ENCODE data around the gene ZSCAN5A. TPM values are rescaled to one million over a fixed set of nuclear protein-coding genes. Genes with fewer than 3 reads are reported as not detected.
"Not testable (repeated sequence)": the region's sequence is repeated elsewhere in the genome, so short reads cannot be mapped to it uniquely, and the experiment has no call there.

The ZSCAN5A gene
- total RNA-seq, 1 donor from 2014 or later, result 10.8 TPM

DNA sequence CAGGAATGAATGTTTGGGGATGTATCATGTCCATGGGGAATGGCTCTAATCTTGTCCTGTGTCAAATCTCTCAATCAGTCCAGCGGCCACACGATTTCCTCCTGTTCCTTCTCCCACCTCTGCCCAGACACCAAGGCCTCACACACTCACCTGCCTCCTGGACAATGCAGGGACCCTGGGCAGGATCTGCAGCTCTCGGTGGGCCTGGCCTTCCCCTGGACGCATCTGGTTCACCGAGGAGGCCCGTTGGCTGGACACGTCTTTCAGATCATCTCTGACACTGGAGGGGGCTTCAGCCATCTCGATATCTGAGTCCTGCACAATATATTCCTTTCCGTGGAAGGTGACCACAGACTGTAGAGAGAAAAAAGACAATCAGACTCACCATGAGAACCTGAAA, 91.2 kb downstream of the ZSCAN5A start:
- peaks cover 2% of the 10 kb centered on the region for H3K4me1 Mint-ChIP-seq
- no peaks in the 10 kb centered on the region for H3K36me3 Mint-ChIP-seq (ENCODE audit: low read depth)
- DNase-seq, result no peak
- H3K9me3 Mint-ChIP-seq, result no peaks in the 10 kb centered on the region
- H3K27me3 Mint-ChIP-seq, result no peaks in the 10 kb centered on the region
- H3K27ac Mint-ChIP-seq, result no peak overlapping the region
- intact Hi-C loops (cut with micrococcal nuclease), result no loop called here
- no peak overlapping the region for H3K4me3 Mint-ChIP-seq

DNA sequence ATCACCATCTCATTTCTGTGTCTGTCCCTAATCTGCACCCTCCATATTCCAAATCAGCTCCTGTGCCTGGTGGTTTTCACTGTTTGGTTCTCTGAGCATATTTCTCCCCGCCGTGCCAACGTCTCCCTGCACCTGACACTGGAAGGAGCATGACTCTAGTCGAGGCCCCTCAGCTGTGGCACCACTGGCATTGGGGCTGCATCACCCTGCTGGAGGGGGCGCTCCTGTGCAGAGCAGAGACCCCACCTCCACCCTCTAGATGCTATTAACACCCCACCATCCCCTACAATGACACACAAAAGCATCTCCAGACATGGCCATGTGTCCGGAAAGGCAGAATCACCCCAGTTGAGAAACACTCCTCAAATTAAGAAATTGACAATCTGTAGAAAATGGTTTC, 91.7 kb downstream of the ZSCAN5A start:
- H3K27me3 Mint-ChIP-seq, result peaks cover 3% of the 10 kb centered on the region
- intact Hi-C loops (cut with micrococcal nuclease), result no loop called here
- no peak for DNase-seq
- H3K4me3 Mint-ChIP-seq, result no peak overlapping the region
- no peak overlapping the region for H3K27ac Mint-ChIP-seq
- no peaks in the 10 kb centered on the region for H3K9me3 Mint-ChIP-seq
- no peaks in the 10 kb centered on the region for H3K36me3 Mint-ChIP-seq (ENCODE audit: low read depth)
- peaks cover 4% of the 10 kb centered on the region for H3K4me1 Mint-ChIP-seq

DNA sequence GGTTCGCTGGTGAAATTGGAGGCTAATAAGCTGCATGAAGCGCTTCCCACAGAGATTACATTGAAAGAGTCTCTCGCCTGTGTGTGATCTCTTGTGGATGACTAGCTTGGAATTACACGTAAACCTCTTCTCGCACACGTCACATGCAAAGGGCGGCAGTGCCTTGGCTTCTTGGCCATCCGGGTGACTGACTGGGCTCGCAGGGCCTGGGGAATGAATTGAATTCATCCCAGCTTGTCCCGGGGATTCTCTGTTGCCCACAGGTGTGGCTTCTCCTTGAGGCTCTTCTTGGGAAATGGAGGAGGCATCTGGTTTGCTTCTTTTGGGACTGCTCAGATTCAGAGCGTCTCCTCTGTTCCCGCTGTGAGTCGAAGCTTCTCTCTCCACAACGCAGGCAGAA, 92.8 kb downstream of the ZSCAN5A start:
- Mint-ChIP-seq H3K36me3 (ENCODE audit: low read depth) (no peaks in the 10 kb centered on the region), H3K4me1 (peaks cover 4% of the 10 kb centered on the region), H3K9me3 (no peaks in the 10 kb centered on the region), H3K27me3 (peaks cover 5% of the 10 kb centered on the region), H3K4me3 (no peak overlapping the region), H3K27ac (no peak overlapping the region)
- no peak for DNase-seq
- intact Hi-C loops (cut with micrococcal nuclease), result no loop called here

DNA sequence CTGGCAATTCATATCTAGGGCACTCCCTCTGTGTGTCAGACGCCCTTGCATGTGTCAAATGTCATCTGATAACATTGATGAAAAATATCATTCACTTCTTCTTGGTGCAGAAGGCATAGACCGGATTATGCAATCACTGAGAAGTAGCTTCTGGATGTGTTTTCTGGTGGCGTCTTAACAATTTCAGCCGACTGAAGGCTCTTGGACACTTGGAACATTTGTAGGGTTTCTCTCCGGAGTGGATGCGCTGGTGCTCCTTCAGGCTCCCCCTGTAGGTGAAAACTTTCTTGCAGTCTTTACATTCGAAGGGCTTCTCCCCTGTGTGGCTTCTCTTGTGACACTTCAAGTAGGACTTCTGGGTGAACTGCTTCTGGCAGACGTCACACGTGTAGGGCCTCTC, 93.2 kb downstream of the ZSCAN5A start:
- H3K27ac Mint-ChIP-seq; H3K36me3 Mint-ChIP-seq (ENCODE audit: low read depth); intact Hi-C loops (cut with micrococcal nuclease); H3K4me1 Mint-ChIP-seq; H3K4me3 Mint-ChIP-seq; H3K9me3 Mint-ChIP-seq; H3K27me3 Mint-ChIP-seq; DNase-seq: not testable (repeated sequence)

DNA sequence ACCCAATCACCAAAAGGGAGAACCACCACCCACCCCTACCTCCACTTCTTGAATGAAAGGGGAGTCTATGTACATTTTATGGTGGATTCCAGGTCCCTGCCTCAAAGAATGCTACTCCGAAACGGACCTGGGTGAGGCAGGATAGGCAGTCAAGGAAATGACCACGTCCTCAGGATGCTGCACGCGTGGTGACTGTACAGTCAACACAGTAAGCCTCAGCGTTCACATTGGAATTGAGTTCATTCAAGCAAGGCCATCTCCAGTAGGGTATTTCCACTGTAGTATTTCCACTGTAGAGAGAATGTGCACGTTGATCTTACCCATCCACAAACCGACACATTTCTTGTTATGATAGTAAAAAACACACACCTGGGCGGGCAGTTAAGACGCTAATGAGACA, 95.7 kb downstream of the ZSCAN5A start:
- Mint-ChIP-seq H3K36me3 (ENCODE audit: low read depth) (no peaks in the 10 kb centered on the region), H3K4me1 (peaks cover 4% of the 10 kb centered on the region), H3K4me3 (no peak overlapping the region), H3K27me3 (peaks cover 7% of the 10 kb centered on the region), H3K9me3 (no peaks in the 10 kb centered on the region), H3K27ac (no peak overlapping the region)
- intact Hi-C loops (cut with micrococcal nuclease), result no loop called here
- no peak for DNase-seq

DNA sequence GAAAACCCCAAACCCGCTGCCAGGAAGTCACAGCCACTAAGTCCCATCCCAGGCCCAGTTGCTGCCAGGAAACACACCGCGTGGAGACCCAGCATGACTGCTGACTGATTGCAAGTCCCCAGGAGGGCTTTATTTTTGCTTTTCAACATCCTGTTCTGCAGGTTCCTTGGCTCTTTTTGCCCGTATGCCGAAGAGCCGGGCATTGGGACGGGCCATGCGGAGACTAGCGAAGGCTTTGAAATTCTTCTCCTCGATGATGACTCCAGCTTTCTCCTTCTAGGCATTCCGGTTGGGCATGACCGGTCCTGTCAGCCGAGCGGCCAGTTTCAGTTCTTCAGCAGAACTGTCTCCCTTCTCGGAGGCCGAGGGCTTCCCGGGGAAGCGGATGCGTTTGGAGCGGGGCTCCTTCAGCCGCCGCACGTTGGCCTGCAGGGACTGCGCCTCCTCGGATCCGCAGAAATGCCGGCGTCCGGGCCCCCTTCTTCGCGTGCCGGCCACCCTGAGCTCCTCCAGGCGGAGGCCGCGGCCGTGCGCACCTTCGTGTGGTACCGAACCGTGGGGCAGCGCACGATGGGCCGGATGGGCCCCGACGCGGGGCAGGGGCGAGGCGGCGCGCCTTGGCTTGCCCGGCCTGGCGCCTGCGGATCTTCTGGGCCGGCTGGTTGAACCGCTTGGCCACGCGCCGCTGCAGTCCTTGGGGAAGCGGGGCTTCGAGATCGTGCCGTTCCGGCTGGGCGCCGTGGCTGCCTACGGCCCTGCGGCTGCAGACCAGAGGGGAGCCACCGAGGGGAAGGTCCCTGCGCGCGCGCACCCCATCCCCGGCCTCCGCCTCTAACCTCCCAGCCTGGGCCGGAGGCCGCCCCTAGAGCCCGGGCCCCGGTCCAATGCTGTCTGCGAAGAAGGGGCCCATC, 97.3 kb downstream of the ZSCAN5A start:
- intact Hi-C loops (cut with micrococcal nuclease), result no loop called here

DNA sequence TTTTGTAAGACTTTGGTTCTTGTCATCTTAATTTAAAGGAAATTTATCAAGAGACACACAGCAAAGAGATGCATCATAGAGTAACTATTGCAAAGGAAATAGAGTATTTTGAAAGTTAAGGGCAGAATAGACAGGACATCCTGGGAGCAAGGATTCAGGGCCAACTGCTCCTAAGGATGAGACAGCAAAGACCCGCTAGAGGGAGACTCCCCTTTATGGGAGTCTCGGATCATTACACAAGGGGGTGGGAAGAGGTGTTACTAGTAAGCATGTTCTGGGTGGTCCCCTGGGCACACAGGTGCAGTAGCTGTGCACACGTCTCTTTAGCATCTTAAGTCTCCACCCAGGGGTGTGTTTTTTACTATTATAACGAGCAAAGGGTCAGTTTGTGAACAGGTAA, 102.9 kb downstream of the ZSCAN5A start:
- no peak overlapping the region for H3K27ac Mint-ChIP-seq
- peaks cover under 1% of the 10 kb centered on the region for H3K27me3 Mint-ChIP-seq
- intact Hi-C loops (cut with micrococcal nuclease), result no loop called here
- H3K4me1 Mint-ChIP-seq, result no peaks in the 10 kb centered on the region
- H3K36me3 Mint-ChIP-seq (ENCODE audit: low read depth), result no peaks in the 10 kb centered on the region
- no peak for DNase-seq
- no peak overlapping the region for H3K4me3 Mint-ChIP-seq
- H3K9me3 Mint-ChIP-seq, result no peaks in the 10 kb centered on the region

More for the DNA sequence above, 97.3 kb downstream of the ZSCAN5A start:
- Mint-ChIP-seq H3K9me3 (no peaks in the 10 kb centered on the region), H3K27me3 (peaks cover 7% of the 10 kb centered on the region), H3K4me1 (peaks cover 4% of the 10 kb centered on the region), H3K4me3 (peak overlapping the region; percentile 34), H3K27ac (no peak overlapping the region), H3K36me3 (ENCODE audit: low read depth) (no peaks in the 10 kb centered on the region)
- DNase-seq, result peak; percentile 57

DNA sequence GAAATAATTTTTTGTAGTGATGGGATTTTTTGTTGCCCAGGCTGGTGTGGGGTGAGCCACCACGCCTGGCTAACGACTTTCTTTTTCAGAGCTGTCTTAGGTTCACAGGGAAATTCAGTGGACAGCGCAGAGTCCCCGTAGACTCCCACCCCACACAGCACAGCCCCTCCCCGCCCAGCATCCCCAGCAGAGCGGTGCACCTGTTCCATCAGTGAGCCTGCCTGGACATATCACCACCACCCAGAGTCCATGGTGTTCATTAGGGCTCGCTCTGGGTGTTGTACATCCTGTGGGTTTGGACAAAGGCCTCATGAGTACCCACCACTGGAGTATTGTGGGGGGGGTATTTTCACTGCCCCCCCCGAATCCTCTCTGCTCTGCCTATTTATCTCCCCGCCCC, 104.6 kb downstream of the ZSCAN5A start:
- H3K4me1 Mint-ChIP-seq; H3K36me3 Mint-ChIP-seq (ENCODE audit: low read depth); DNase-seq; H3K4me3 Mint-ChIP-seq; intact Hi-C loops (cut with micrococcal nuclease); H3K9me3 Mint-ChIP-seq; H3K27me3 Mint-ChIP-seq; H3K27ac Mint-ChIP-seq: not testable (repeated sequence)

DNA sequence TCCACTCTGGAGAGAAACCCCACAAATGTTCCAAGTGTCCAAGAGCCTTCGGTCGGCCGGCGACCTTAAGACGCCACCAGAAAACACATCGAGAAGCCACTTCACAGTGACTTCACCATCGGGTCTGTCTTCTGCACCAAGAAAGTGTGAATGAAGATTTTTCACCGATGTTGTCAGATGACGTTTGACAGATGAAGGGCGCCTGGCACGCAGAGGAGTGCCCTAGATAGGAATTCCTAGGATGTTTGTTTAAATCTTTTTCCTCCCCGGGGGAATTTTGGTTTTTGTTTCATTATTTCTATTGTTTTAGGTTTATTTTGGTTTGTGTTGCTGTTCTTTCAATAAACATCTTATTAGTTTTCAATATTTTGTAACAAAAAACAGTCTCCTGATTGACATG, 105.5 kb downstream of the ZSCAN5A start:
- Mint-ChIP-seq H3K4me3 (no peak overlapping the region), H3K9me3 (no peaks in the 10 kb centered on the region)

DNA sequence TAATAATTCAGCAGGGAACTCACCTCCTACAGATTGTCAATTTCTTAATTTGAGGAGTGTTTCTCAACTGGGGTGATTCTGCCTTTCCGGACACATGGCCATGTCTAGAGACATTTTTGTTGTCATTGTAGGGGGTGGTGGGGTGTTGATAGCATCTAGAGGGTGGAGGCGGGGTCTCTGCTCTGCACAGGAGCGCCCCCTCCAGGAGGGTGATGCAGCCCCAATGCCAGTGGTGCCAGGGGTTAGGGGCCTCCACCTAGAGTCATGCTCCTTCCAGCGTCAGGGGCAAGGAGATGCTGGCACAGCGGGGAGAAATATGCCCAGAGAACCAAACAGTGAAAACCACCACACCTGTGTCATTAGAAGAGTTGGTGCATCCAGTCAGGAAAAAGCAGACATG, 107.1 kb downstream of the ZSCAN5A start:
- intact Hi-C loops (cut with micrococcal nuclease); H3K4me3 Mint-ChIP-seq; H3K9me3 Mint-ChIP-seq; DNase-seq; H3K4me1 Mint-ChIP-seq; H3K27me3 Mint-ChIP-seq; H3K27ac Mint-ChIP-seq; H3K36me3 Mint-ChIP-seq (ENCODE audit: low read depth): not testable (repeated sequence)

More for the DNA sequence above, 105.5 kb downstream of the ZSCAN5A start:
- DNase-seq, result no peak
- intact Hi-C loops (cut with micrococcal nuclease), result no loop called here
- Mint-ChIP-seq H3K27ac (no peak overlapping the region), H3K36me3 (ENCODE audit: low read depth) (no peaks in the 10 kb centered on the region), H3K27me3 (no peaks in the 10 kb centered on the region), H3K4me1 (no peaks in the 10 kb centered on the region)

DNA sequence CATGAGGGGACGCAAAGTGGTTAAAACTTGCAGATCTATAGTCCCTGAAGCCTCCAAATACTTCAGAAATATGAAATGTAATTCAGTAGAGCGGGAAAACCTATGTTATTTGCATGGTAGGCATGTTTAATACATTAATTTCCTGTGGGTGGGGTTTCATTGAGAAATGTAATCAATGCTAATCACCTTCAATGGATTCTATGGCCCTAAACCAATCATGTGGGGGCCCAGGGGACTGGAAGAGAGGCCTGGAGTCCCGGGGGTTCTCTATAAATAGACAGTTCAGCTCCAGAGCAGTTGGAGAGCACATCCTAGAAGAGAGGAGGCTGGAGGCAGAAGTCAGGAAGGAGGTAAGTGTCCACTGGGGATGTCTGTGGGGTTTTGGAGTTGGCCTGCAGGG, 112.7 kb downstream of the ZSCAN5A start, which contains the start of gene ZSCAN5C:
Gene ZSCAN5C (plus strand): TSS at position 301 of the 400 bp plus-strand sequence. CDS start 3,641 bp downstream, outside the sequence.
- Mint-ChIP-seq H3K9me3 (no peaks in the 10 kb centered on the region), H3K4me3 (no peak within 1 kb of the TSS), H3K27me3 (no peaks in the 10 kb centered on the region), H3K36me3 (ENCODE audit: low read depth) (no peaks in the 10 kb centered on the region), H3K4me1 (no peaks in the 10 kb centered on the region), H3K27ac (no peak within 1 kb of the TSS)
- no peak for DNase-seq
- intact Hi-C loops (cut with micrococcal nuclease), result no loop called here

DNA sequence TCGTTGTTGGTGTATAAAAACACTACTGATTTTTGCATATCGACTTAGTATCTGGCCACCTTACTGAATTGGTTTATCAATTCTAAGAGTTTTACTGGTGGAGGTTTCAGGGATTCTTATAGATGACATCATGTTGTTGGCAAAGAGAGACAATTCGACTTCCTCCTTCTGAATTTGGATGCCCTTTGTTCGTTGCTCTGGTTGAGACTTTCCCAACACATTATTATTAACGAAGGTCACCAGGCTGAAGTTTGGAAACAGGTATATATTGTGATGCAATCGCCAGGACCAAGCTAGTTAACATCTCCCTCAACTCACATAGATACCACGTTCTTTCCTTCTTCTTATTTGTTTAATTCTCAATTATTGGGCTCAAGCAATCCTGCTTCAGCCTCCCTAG, 115.0 kb downstream of the ZSCAN5A start:
- intact Hi-C loops (cut with micrococcal nuclease), result no loop called here
- no peak overlapping the region for H3K27ac Mint-ChIP-seq
- no peaks in the 10 kb centered on the region for H3K9me3 Mint-ChIP-seq
- no peaks in the 10 kb centered on the region for H3K27me3 Mint-ChIP-seq
- H3K4me1 Mint-ChIP-seq, result no peaks in the 10 kb centered on the region
- H3K36me3 Mint-ChIP-seq (ENCODE audit: low read depth), result no peaks in the 10 kb centered on the region
- H3K4me3 Mint-ChIP-seq, result no peak overlapping the region
- no peak for DNase-seq

DNA sequence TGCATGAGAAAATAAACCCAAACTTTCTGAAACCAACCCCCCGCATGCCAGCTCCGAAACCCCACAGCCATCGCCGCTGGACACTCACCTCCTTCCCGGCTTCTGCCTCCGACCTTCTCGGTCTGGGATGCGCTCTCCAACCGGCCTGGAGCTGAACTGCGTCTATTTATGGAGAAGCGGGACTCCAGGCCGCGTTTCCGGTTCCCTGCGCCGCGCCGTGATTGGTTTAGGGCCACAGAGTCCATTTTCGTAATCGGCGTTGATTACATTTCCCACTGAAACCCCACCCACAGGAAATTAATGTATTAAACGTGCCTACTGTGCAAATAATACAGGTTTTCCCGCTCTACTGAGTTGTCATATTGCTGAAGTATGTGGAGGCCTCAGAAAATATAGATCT, 117.0 kb downstream of the ZSCAN5A start, which contains the start of gene ZSCAN5B:
Gene ZSCAN5B (minus strand): TSS at position 138 of the 400 bp plus-strand sequence. CDS start 4,731 bp downstream, outside the sequence.
- H3K27me3 Mint-ChIP-seq; intact Hi-C loops (cut with micrococcal nuclease); H3K27ac Mint-ChIP-seq; H3K9me3 Mint-ChIP-seq; H3K36me3 Mint-ChIP-seq (ENCODE audit: low read depth); DNase-seq; H3K4me3 Mint-ChIP-seq; H3K4me1 Mint-ChIP-seq: not testable (repeated sequence)

DNA sequence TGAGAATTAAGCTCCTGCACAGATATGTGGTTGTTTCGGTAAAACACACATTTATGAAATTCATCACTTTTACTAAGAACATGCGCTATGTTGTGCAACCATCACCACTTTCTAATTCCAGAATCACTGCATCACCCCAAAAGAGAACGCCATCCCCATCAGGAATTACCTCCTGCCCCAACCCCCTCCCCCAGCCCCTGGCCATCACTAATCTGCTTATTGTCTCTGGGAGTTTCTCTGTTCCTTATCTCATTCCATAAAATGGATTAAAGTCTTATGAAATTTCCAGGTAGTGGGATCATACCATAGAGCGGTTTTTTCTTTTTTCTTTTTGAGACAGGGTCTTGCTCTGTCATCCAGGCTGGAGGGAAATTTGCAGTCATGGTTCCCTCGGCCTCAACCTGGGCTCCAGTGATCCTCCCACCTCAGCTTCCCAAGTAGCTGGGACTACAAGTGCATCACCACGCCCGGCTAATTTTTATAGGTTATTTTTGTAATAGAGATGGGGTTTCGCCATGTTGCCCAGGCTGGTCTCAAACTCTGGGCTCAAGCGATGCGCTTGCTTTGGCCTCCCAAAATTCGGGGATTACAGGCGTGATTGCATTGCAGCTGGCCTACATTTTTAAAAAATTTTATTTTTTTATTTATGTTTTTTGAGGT, 120.5 kb downstream of the ZSCAN5A start:
- Mint-ChIP-seq H3K4me3 (no peak overlapping the region), H3K9me3 (no peaks in the 10 kb centered on the region), H3K27me3 (no peaks in the 10 kb centered on the region), H3K4me1 (no peaks in the 10 kb centered on the region), H3K27ac (no peak overlapping the region), H3K36me3 (ENCODE audit: low read depth) (no peaks in the 10 kb centered on the region)
- no peak for DNase-seq
- intact Hi-C loops (cut with micrococcal nuclease), result no loop called here

Measured in activated CD4-positive, alpha-beta T cell treated with anti-CD3 and anti-CD28 coated beads, Interleukin-2, amount 10 ng/mL, durations not matched to agents 24 days and 14 days (primary cell).